OCI-LY3 (cell line): ENCODE measurements around the gene DNM1.

ENCODE experiments used
- H2AFZ ChIP-seq: fragments of 200-600, 300-600 bp; shearing (Covaris generic); 2 replicates; pipeline ENCODE4 v1.6.0; 2014; ENCODE audit warnings: antibody characterized with exemption, low read depth, low read length
- H3K27ac ChIP-seq: fragments of 200-600, 300-600 bp; sonication (generic); 2 replicates; pipeline ENCODE4 v1.5.1; 2014; ENCODE audit warnings: mild to moderate bottlenecking, low read length, moderate library complexity, mixed read lengths
- H3K27me3 ChIP-seq: fragments of 200-600, 300-600 bp; sonication (generic); 2 replicates; pipeline ENCODE4 v1.6.1; 2014; ENCODE audit warnings: low read depth, low read length, mixed read lengths
- H3K36me3 ChIP-seq: fragments of 200-600, 300-600 bp; sonication (generic); replicated peaks from 2 replicates; pipeline ENCODE3; 2014; ENCODE audit warnings: low read depth, low read length, mixed read lengths
- H3K4me1 ChIP-seq: fragments of 300-600, 200-600 bp; sonication (generic); 2 replicates; pipeline ENCODE4 v1.6.1; 2014; ENCODE audit warnings: low read length, mixed read lengths
- H3K4me2 ChIP-seq: fragments of 200-600, 300-600 bp; sonication (generic); 2 replicates; pipeline ENCODE4 v1.6.1; 2014; ENCODE audit warnings: low read length, mixed read lengths
- H3K4me3 ChIP-seq: fragments of 300-600, 200-600 bp; sonication (generic); 2 replicates; pipeline ENCODE4 v1.5.1; 2014; ENCODE audit warnings: antibody characterized with exemption, mild to moderate bottlenecking, low read length, moderate library complexity
- H3K79me2 ChIP-seq: fragments of 300-600, 200-600 bp; shearing (Covaris generic); 2 replicates; pipeline ENCODE4 v1.6.1; 2014; ENCODE audit warnings: mild to moderate bottlenecking, low read length, mixed read lengths
- H3K9ac ChIP-seq: fragments of 300-600, 200-600 bp; shearing (Covaris generic); 2 replicates; pipeline ENCODE4 v1.6.0; 2014; ENCODE audit warnings: mild to moderate bottlenecking, low read length, moderate library complexity
- H3K9me3 ChIP-seq: fragments of 200-600, 300-600 bp; shearing (Covaris generic); 2 replicates; pipeline ENCODE4 v1.6.1; 2014; ENCODE audit warnings: low read length, mixed read lengths; ENCODE audit not compliant: insufficient read depth
- H4K20me1 ChIP-seq: fragments of 200-600, 300-600 bp; sonication (generic); 2 replicates; pipeline ENCODE4 v1.6.1; 2016; ENCODE audit warnings: low read length, mixed read lengths; ENCODE audit not compliant: insufficient read depth
- EZH2phosphoT487 ChIP-seq: fragments of 200-600 bp; shearing (Covaris generic); IDR thresholded peaks from 2 replicates; pipeline ENCODE4 v1.6.1; 2018; ENCODE audit warnings: antibody characterized with exemption, mixed run types, low read depth
- TF ChIP-seq, protein P1 (sequence below): fragments of 200-600, 300-600 bp; sonication (generic); IDR thresholded peaks from 2 replicates; pipeline ENCODE4 v1.5.1; 2014; ENCODE audit warnings: antibody characterized with exemption, low read length, low read depth

Gene DNM1

DNA sequence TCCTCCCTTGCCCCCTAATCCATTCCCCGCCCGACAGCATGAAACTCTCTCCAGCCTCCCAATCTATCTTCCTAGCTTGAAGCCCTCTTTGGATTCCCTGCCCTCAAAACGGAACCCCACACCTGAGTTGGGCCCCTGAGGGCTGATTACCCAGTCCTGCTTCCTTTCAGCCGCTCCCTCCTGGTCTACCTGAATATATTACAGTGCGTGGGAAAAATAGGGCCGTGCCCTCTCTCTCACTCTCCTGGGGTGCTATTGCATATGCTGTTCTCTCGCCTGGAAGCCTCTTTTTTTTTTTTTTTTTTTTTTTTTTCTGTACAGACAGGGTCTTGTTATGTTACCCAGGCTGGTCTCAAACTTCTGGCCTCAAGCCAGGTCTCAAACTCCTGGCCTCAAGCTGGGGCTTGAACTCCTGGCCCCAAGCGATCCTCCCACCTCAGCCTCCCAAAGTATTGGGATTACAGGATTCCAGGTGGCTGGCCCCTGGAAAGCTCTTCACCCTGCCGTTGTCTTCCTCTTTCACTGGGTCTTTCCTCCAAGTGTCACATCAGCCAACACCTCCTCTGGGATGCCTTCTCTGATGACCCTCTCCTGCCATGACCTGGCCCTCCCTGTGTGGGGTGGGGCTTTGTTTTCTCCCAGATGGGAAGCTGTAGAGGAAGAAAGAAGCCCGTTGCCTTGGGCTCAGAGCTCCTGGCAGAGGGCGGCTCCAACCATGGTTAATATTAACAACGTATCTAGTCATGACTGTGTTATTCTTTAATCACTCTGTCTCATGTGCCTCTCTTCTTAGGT, 8.2 kb downstream of the DNM1 start:
- Histone ChIP-seq H3K4me2 (no peak overlapping the region), H4K20me1 (no peaks in the 10 kb centered on the region), H3K4me3 (no peak overlapping the region), H3K4me1 (no peaks in the 10 kb centered on the region), H3K9ac (no peak overlapping the region), H2AFZ (no peak overlapping the region), H3K9me3 (no peaks in the 10 kb centered on the region), H3K27me3 (peaks cover 18% of the 10 kb centered on the region), H3K36me3 (no peaks in the 10 kb centered on the region), H3K79me2 (no peaks in the 10 kb centered on the region), H3K27ac (no peak overlapping the region)
- TF ChIP-seq, protein P1, sequence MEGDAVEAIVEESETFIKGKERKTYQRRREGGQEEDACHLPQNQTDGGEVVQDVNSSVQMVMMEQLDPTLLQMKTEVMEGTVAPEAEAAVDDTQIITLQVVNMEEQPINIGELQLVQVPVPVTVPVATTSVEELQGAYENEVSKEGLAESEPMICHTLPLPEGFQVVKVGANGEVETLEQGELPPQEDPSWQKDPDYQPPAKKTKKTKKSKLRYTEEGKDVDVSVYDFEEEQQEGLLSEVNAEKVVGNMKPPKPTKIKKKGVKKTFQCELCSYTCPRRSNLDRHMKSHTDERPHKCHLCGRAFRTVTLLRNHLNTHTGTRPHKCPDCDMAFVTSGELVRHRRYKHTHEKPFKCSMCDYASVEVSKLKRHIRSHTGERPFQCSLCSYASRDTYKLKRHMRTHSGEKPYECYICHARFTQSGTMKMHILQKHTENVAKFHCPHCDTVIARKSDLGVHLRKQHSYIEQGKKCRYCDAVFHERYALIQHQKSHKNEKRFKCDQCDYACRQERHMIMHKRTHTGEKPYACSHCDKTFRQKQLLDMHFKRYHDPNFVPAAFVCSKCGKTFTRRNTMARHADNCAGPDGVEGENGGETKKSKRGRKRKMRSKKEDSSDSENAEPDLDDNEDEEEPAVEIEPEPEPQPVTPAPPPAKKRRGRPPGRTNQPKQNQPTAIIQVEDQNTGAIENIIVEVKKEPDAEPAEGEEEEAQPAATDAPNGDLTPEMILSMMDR = no peak
- no peak for TF ChIP-seq EZH2phosphoT487

DNA sequence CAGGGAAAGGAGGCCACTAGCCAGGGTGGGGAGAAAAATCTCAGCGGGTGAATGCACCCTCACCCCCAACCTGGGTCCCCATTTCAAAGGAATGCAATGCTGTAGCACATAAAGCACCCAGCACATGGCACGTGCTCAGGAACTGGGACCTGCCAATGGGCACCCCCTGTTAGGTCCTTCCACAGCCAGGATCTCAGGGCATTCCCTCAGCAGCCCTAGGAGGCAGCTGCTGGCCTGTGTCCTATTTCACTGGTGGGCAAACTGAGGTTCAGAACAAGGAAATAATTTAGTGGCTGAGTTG, 8.8 kb downstream of the DNM1 start:
- Histone ChIP-seq H3K4me2 (no peak overlapping the region), H3K27ac (no peak overlapping the region)
- TF ChIP-seq EZH2phosphoT487 = no peak
- TF ChIP-seq, protein P1 = no peak

DNA sequence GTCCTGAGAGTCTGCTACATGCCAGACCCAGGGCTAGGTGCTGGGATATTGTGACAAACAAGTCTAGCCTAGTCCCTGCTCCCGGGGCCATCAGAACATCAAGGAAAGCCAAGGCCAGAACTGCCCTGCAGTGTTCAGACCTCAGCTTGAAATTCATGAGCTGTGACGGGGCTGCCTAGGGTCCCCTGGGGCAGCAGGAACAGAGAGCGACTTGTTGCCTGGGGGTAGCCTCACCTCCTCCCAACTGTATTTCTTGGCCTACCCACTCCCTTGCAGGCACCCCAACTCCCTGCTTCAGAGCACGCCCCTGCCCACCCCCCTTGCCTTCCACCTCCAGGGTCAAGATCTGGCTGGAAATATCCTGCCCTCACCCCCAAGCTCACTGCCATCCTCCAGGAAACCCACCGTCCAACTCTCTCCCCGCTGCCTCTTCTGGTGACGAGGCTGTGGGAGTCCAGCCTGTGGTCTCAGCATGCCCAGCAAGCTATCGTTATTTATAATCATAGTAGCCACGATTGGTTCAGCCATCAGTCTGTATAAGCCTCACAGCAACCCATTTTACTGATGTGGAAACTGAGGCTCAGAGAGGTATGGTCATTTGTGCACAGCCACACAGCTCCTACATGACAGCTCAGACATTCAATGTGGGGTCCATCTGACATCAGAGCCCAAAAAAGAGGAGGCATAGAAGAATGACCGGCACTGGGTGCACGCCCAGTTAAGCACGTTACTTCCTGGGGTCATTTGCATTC, 10.7 kb downstream of the DNM1 start:
- H2AFZ ChIP-seq = no peak overlapping the region
- H3K27me3 ChIP-seq = peaks cover 13% of the 10 kb centered on the region
- no peak overlapping the region for H3K9ac ChIP-seq
- no peak overlapping the region for H3K4me2 ChIP-seq
- no peaks in the 10 kb centered on the region for H3K36me3 ChIP-seq
- peaks cover 8% of the 10 kb centered on the region for H3K4me1 ChIP-seq
- no peak overlapping the region for H3K27ac ChIP-seq
- no peak overlapping the region for H3K4me3 ChIP-seq
- no peaks in the 10 kb centered on the region for H3K9me3 ChIP-seq
- no peaks in the 10 kb centered on the region for H3K79me2 ChIP-seq
- TF ChIP-seq, protein P1 = no peak
- no peak for TF ChIP-seq EZH2phosphoT487
- no peaks in the 10 kb centered on the region for H4K20me1 ChIP-seq

More for the DNA sequence above, 8.8 kb downstream of the DNM1 start:
- no peaks in the 10 kb centered on the region for H3K36me3 ChIP-seq
- no peaks in the 10 kb centered on the region for H3K4me1 ChIP-seq
- no peak overlapping the region for H3K9ac ChIP-seq
- H3K9me3 ChIP-seq = no peaks in the 10 kb centered on the region
- no peaks in the 10 kb centered on the region for H4K20me1 ChIP-seq
- H3K4me3 ChIP-seq = no peak overlapping the region
- peaks cover 14% of the 10 kb centered on the region for H3K27me3 ChIP-seq
- H3K79me2 ChIP-seq = no peaks in the 10 kb centered on the region
- H2AFZ ChIP-seq = no peak overlapping the region
